ENCODE results near the gene TRHDE.

Gene TRHDE

DNA sequence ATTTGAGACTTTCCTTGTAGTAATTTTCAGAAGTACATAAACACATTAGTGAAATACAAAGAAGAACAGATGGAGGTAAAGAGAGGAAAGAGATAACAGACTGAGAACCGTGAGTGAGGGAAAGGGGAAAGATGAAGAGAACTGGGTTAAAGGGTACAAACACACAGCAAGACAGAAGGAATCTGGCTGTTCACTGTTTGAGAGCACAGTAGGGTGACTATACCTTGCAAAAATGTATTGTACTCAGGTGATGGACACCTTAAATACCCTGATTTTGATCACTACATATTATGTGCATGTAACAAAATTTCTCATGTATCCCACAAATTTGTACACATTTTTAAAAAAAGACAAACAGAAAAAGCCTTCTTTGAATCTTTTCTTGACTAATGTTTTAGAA, 2.7 kb upstream of the TRHDE start:
- H2BK120ac ChIP-seq (ENCODE audit: low read depth, low read length), result no peak overlapping the region
- no peak overlapping the region for H4K91ac ChIP-seq (ENCODE audit: low read depth, low read length, poor library complexity)
- H3K9ac ChIP-seq (ENCODE audit: low read depth, low read length, poor library complexity), result no peak overlapping the region
- H2AK5ac ChIP-seq (ENCODE audit: low read depth, low read length), result no peak overlapping the region
- no peak for DNase-seq (ENCODE audit: low spot score)
- H3K14ac ChIP-seq (ENCODE audit: low read length), result no peak overlapping the region
- no peak overlapping the region for H4K8ac ChIP-seq (ENCODE audit: low read depth, low read length)
- no peaks in the 10 kb centered on the region for H3K79me1 ChIP-seq (ENCODE audit: low read depth, low read length)
- H3K4me1 ChIP-seq (ENCODE audit: control insufficient read depth in 2 of 2, insufficient read depth in 1 of 2, low read depth in 1 of 2, low read length in 2 of 2), result peaks cover 4 to 10% of the 10 kb centered on the region in 2 donors
- peaks cover 11 to 22% (median 12%) of the 10 kb centered on the region in 3 experiments for H3K27me3 ChIP-seq (ENCODE audit: control insufficient read depth in 3 of 3, insufficient read depth in 3 of 3, low read depth in 1 of 3, low read length in 3 of 3)
- H3K18ac ChIP-seq (ENCODE audit: low read length), result no peak overlapping the region
- no peaks in the 10 kb centered on the region for H3K9me3 ChIP-seq (replicated peaks in 1 of 2; ENCODE audit: control insufficient read depth in 2 of 2, insufficient read depth in 1 of 2, low read depth in 1 of 2, low read length in 2 of 2)
- no peak overlapping the region for H3K23ac ChIP-seq (ENCODE audit: low read depth, low read length, poor library complexity)
- no peak overlapping the region for H3K27ac ChIP-seq (replicated peaks; ENCODE audit: low read length)
- H3K36me3 ChIP-seq (replicated peaks in 1 of 2; ENCODE audit: control insufficient read depth in 2 of 2, insufficient read depth in 2 of 2, low read length in 2 of 2), result no peaks in the 10 kb centered on the region
- H2BK5ac ChIP-seq (ENCODE audit: low read length), result no peak overlapping the region
- H3K4ac ChIP-seq (ENCODE audit: low read length), result no peak overlapping the region
- no peak overlapping the region for H2AFZ ChIP-seq (ENCODE audit: low read length)
- no peak overlapping the region for H3K4me2 ChIP-seq (ENCODE audit: insufficient read depth, low read length, poor library complexity, severe bottlenecking)
- H3K4me3 ChIP-seq (ENCODE audit: low read length in 2 of 2), result no peak overlapping the region
- H2BK12ac ChIP-seq (ENCODE audit: low read length), result no peak overlapping the region
- no CpG with 5 or more reads among the region's 1 CpG for WGBS, 2 donors (ENCODE audit: extremely low coverage in 2 of 2, insufficient read length in 2 of 2, insufficient replicate concordance in 1 of 2)
- H2BK15ac ChIP-seq (ENCODE audit: low read length), result no peak overlapping the region

DNA sequence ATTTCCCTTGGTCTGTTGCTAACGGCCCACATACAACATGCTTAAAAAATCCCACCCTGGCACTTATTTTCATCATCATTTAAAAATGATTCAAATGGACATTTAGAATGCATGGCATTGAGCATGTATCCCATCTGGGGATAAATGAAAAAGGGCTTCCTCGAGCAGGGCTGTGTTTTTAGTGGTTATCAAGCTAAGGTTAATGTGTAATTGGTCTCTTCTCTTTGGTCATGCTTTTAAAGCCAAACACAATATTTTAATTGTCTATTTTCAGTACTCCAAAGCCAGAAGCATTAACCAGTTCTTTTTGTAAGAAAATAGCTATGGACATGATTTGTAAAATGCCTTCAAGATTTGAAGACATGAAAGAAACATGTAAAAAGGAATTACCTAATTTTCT, 1.9 kb upstream of the TRHDE start:
- Histone ChIP-seq H3K18ac (ENCODE audit: low read length) (no peak overlapping the region), H3K27ac (replicated peaks; ENCODE audit: low read length) (no peak overlapping the region), H3K4me2 (ENCODE audit: insufficient read depth, low read length, poor library complexity, severe bottlenecking) (no peak overlapping the region), H2AK5ac (ENCODE audit: low read depth, low read length) (no peak overlapping the region), H3K9ac (ENCODE audit: low read depth, low read length, poor library complexity) (no peak overlapping the region), H2BK5ac (ENCODE audit: low read length) (no peak overlapping the region), H2BK12ac (ENCODE audit: low read length) (no peak overlapping the region), H3K36me3 (replicated peaks in 1 of 2; ENCODE audit: control insufficient read depth in 2 of 2, insufficient read depth in 2 of 2, low read length in 2 of 2) (no peaks in the 10 kb centered on the region), H3K9me3 (replicated peaks in 1 of 2; ENCODE audit: control insufficient read depth in 2 of 2, insufficient read depth in 1 of 2, low read depth in 1 of 2, low read length in 2 of 2) (no peaks in the 10 kb centered on the region), H3K14ac (ENCODE audit: low read length) (no peak overlapping the region), H2BK15ac (ENCODE audit: low read length) (no peak overlapping the region), H3K4me1 (ENCODE audit: control insufficient read depth in 2 of 2, insufficient read depth in 1 of 2, low read depth in 1 of 2, low read length in 2 of 2) (peaks cover 4 to 10% of the 10 kb centered on the region in 2 donors), H3K23ac (ENCODE audit: low read depth, low read length, poor library complexity) (no peak overlapping the region), H2AFZ (ENCODE audit: low read length) (peak overlapping the region; percentile 8), H2BK120ac (ENCODE audit: low read depth, low read length) (no peak overlapping the region), H3K27me3 (ENCODE audit: control insufficient read depth in 3 of 3, insufficient read depth in 3 of 3, low read depth in 1 of 3, low read length in 3 of 3) (peaks cover 11 to 24% (median 12%) of the 10 kb centered on the region in 3 experiments), H3K4me3 (ENCODE audit: low read length in 2 of 2) (no peak overlapping the region), H3K4ac (ENCODE audit: low read length) (no peak overlapping the region), H4K8ac (ENCODE audit: low read depth, low read length) (no peak overlapping the region), H3K79me1 (ENCODE audit: low read depth, low read length) (no peaks in the 10 kb centered on the region), H4K91ac (ENCODE audit: low read depth, low read length, poor library complexity) (no peak overlapping the region)
- no peak for DNase-seq (ENCODE audit: low spot score)
- no CpG with 5 or more reads among the region's 2 CpGs for WGBS, 2 donors (ENCODE audit: extremely low coverage in 2 of 2, insufficient read length in 2 of 2, insufficient replicate concordance in 1 of 2)

DNA sequence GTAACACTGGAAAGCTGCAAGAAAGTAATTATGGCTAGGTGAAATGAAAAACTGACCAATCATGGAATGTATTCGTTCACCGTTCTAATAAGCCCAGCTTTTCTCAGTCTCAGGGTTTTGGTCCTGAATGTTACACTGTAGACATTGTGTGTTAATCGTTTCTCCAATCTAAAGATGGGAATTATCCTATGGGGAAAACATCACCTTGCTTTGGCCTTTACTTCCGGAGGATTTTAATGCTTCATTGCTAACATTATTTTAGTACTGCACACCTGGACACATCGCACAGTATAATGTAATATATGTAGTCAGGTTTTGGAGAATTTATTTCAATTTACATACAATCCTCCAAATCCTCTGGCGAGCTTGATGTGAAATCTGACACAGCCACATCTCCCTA, 1.2 kb upstream of the TRHDE start:
- Histone ChIP-seq H3K27ac (replicated peaks; ENCODE audit: low read length) (no peak overlapping the region), H3K36me3 (replicated peaks in 1 of 2; ENCODE audit: control insufficient read depth in 2 of 2, insufficient read depth in 2 of 2, low read length in 2 of 2) (no peaks in the 10 kb centered on the region), H3K4me1 (ENCODE audit: control insufficient read depth in 2 of 2, insufficient read depth in 1 of 2, low read depth in 1 of 2, low read length in 2 of 2) (peaks cover 4 to 10% of the 10 kb centered on the region in 2 donors), H2BK12ac (ENCODE audit: low read length) (no peak overlapping the region), H3K27me3 (ENCODE audit: control insufficient read depth in 3 of 3, insufficient read depth in 3 of 3, low read depth in 1 of 3, low read length in 3 of 3) (peaks cover 11 to 24% (median 12%) of the 10 kb centered on the region in 3 experiments), H2BK15ac (ENCODE audit: low read length) (no peak overlapping the region), H3K9ac (ENCODE audit: low read depth, low read length, poor library complexity) (no peak overlapping the region), H2AK5ac (ENCODE audit: low read depth, low read length) (no peak overlapping the region), H3K18ac (ENCODE audit: low read length) (no peak overlapping the region), H3K4me2 (ENCODE audit: insufficient read depth, low read length, poor library complexity, severe bottlenecking) (peak overlapping the region; percentile 95), H3K9me3 (replicated peaks in 1 of 2; ENCODE audit: control insufficient read depth in 2 of 2, insufficient read depth in 1 of 2, low read depth in 1 of 2, low read length in 2 of 2) (no peaks in the 10 kb centered on the region), H4K91ac (ENCODE audit: low read depth, low read length, poor library complexity) (no peak overlapping the region), H2BK120ac (ENCODE audit: low read depth, low read length) (no peak overlapping the region), H3K79me1 (ENCODE audit: low read depth, low read length) (no peaks in the 10 kb centered on the region), H3K23ac (ENCODE audit: low read depth, low read length, poor library complexity) (no peak overlapping the region), H3K4me3 (ENCODE audit: low read length in 2 of 2) (peak overlapping the region; percentile 55 to 96), H3K14ac (ENCODE audit: low read length) (no peak overlapping the region), H2AFZ (ENCODE audit: low read length) (peak overlapping the region; percentile 95), H3K4ac (ENCODE audit: low read length) (no peak overlapping the region), H4K8ac (ENCODE audit: low read depth, low read length) (no peak overlapping the region), H2BK5ac (ENCODE audit: low read length) (no peak overlapping the region)
- WGBS, 2 donors (ENCODE audit: extremely low coverage in 2 of 2, insufficient read length in 2 of 2, insufficient replicate concordance in 1 of 2), result no CpG with 5 or more reads among the region's 6 CpGs
- DNase-seq (ENCODE audit: low spot score), result no peak

DNA sequence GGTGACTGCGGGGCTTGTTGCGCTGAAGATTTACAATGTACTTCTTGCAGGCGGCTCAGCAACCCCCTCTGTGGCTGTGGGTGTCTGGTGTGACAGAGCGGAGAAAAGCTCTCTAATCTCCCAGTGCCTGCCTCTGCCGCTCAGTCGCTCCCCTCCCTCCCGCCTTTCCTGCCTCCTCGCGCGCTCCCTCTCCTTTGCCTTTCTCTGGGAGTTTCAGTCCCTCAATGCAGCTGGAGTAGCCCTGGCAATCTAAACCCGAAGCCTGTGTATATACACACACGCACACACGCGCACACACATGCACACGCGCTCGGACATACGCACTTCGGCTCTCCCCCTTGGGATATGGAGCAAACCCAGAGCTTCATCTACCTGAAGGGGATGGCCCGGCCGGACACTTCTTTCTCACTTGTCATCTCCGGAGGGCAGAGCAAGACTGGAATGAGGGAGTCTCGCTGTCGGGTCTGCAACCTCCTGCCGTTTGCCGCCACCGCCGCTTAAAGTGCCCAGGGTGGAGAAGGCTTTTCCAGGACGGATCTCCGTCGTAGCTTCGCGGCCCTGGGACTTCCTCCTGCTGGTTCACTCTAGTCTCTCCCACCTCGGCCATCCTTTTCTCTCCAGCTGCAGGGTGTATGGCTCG, 599 bp upstream of the TRHDE start:
- no peaks in the 10 kb centered on the region for H3K79me1 ChIP-seq (ENCODE audit: low read depth, low read length)
- peaks cover 4 to 10% of the 10 kb centered on the region in 2 donors for H3K4me1 ChIP-seq (ENCODE audit: control insufficient read depth in 2 of 2, insufficient read depth in 1 of 2, low read depth in 1 of 2, low read length in 2 of 2)
- peak overlapping the region; percentile 60 for H3K27ac ChIP-seq (replicated peaks; ENCODE audit: low read length)
- H3K9me3 ChIP-seq (replicated peaks in 1 of 2; ENCODE audit: control insufficient read depth in 2 of 2, insufficient read depth in 1 of 2, low read depth in 1 of 2, low read length in 2 of 2), result no peaks in the 10 kb centered on the region
- H3K14ac ChIP-seq (ENCODE audit: low read length), result peak overlapping the region; percentile 23
- H4K91ac ChIP-seq (ENCODE audit: low read depth, low read length, poor library complexity), result no peak overlapping the region
- H3K23ac ChIP-seq (ENCODE audit: low read depth, low read length, poor library complexity), result peak overlapping the region; percentile 52
- no peaks in the 10 kb centered on the region for H3K36me3 ChIP-seq (replicated peaks in 1 of 2; ENCODE audit: control insufficient read depth in 2 of 2, insufficient read depth in 2 of 2, low read length in 2 of 2)
- peak overlapping the region; percentile 95 for H3K4me2 ChIP-seq (ENCODE audit: insufficient read depth, low read length, poor library complexity, severe bottlenecking)
- H2AFZ ChIP-seq (ENCODE audit: low read length), result peak overlapping the region; percentile 95
- DNase-seq (ENCODE audit: low spot score), result peak; percentile 68
- no peak overlapping the region for H2AK5ac ChIP-seq (ENCODE audit: low read depth, low read length)
- no peak overlapping the region for H3K4ac ChIP-seq (ENCODE audit: low read length)
- peak overlapping the region; percentile 43 for H4K8ac ChIP-seq (ENCODE audit: low read depth, low read length)
- no CpG with 5 or more reads among the region's 35 CpGs for WGBS, 2 donors (ENCODE audit: extremely low coverage in 2 of 2, insufficient read length in 2 of 2, insufficient replicate concordance in 1 of 2)
- peak overlapping the region; percentile 97 for H3K18ac ChIP-seq (ENCODE audit: low read length)
- H2BK15ac ChIP-seq (ENCODE audit: low read length), result peak overlapping the region; percentile 81
- peak overlapping the region; percentile 86 for H3K9ac ChIP-seq (ENCODE audit: low read depth, low read length, poor library complexity)
- peak overlapping the region; percentile 59 for H2BK5ac ChIP-seq (ENCODE audit: low read length)
- peak overlapping the region; percentile 4 for H2BK12ac ChIP-seq (ENCODE audit: low read length)
- peaks cover 11 to 24% (median 12%) of the 10 kb centered on the region in 3 experiments for H3K27me3 ChIP-seq (ENCODE audit: control insufficient read depth in 3 of 3, insufficient read depth in 3 of 3, low read depth in 1 of 3, low read length in 3 of 3)
- peak overlapping the region; percentile 52 for H2BK120ac ChIP-seq (ENCODE audit: low read depth, low read length)
- H3K4me3 ChIP-seq (ENCODE audit: low read length in 2 of 2), result peak overlapping the region; percentile 55 to 96

All from neuronal stem cell (in vitro differentiated cells).